UCSD-AML1 (cell line): ENCODE measurements around the gene CSNK1A1L.

Source experiments
- DNase-seq: peaks from one replicate; lab custom pipeline; 2025; ENCODE audit not compliant: unreplicated experiment; lab: John Stamatoyannopoulos, UW

Gene CSNK1A1L

DNA sequence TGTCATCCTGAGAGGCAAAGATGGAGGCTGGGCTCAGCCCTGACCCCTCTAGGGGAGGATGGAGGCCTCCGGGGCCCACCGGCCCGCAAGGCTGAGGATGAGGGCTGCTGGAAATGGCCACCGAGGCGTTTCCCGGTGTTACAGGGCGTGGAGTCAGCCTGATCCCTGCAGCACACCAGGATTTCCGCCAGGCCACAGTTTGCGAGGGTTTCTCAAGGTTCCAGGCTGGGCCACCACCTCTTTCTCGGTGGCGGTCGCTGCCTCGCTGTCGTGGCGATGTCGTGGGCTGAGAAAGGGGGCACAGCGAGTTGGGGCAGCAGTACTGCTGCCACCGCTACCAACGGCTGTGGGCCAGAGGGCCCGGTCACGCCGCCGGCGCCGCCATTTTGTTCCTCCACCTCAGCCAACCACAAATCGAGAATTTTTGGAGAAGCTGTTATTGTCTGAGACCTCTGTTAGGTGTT lies at the start of gene CSNK1A1L:
TSS of gene CSNK1A1L (minus strand) at position 414 of the 464 bp plus-strand sequence. CDS start at position 6, 408 bp downstream.
- DNase-seq = no peak

DNA sequence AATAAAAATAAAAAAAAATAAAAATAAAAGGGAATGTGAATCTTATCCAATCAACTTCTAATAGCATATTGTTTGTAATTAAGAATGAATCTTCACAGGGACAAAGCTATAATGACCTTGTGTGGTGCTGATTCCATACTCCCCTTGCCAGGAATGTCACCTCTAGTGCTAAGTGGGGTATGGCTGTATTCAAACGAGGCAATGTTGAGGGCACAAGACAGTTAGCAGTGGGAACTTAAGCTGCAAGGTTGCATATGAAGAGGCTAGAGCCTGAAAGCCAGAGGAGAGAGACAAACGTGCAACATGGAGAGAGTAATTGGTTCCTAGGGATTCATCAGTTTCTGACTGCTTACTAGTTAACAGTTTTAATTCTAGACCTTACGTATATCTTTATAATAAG lies 43.9 kb upstream of the CSNK1A1L start:
- DNase-seq = no peak

DNA sequence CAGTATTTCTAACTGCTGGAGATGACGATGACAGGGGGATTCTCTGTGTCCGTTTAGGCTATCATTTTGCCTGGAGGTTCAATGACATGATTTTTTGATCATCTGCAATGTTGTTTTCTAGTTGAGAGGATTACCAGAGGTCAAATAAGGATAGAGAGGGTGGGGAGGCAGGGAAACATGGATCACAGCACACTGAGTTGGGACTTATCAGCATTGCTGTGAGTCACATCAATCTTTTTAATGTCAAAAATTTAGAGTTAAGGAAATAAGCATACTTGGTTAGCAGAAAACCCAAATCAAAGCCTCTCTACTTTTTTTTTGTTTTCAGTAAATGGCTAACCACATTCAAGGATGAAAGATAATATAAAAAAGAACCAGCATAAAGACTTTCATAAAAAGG lies 43.0 kb upstream of the CSNK1A1L start:
- DNase-seq = no peak

DNA sequence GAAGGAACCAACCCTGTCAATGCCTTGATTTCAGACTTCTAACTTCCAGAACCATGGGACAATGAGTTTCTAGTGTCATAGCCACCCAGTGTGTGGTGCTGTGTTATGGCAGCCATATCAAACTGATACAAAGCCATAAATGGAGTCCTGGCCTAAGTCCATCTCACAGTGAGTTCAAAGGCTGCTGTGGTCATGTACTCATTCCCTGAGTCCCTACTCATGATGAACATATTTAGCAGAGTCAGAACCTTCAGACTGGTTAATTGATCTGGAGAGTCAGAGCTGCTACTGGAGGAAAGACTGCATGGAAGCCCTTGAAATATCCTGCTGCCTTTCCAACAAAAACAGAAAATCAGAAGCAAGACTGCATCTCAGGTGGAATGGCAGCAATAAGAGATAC lies 39.2 kb upstream of the CSNK1A1L start:
- no peak for DNase-seq

- DNase-seq = no peak
Measured at GRCh38 chr13:37143911-37144310, 38.4 kb upstream of the CSNK1A1L start.

DNA sequence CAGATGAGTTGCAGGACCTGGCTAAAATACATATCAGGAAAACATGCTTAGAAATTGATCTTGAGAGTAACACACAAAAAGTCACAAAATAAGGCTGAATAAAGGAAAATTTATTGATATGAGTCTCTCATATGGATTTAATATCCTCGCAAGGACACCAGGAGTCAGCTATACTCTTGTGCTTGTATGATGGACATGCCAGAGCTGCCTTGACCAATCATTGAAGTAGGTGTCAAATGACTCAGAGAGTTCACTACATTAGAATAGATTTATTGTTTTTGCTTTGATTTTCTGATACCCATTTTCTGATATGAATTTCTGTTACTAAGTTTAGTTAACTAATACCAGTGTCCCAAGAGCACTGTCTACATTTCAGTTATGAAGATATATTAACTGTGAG lies 37.4 kb upstream of the CSNK1A1L start:
- no peak for DNase-seq

DNA sequence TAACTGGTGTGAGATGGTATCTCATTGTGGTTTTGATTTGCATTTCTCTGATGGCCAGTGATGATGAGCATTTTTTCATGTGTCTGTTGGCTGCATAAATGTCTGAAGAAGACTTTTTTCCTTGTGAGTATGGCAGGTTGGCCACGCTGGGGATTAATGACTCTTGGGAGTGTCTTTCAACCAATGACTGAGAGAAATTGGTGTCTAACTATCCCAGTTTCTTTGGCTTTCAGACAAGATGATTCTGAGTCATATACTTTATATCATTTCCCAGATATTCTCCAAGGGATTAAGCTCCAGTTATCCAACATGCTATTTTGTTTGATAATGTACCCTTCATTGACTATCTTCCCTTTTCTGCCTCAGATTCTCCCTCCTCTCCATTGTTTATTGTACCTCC lies 35.5 kb upstream of the CSNK1A1L start:
- no peak for DNase-seq

DNA sequence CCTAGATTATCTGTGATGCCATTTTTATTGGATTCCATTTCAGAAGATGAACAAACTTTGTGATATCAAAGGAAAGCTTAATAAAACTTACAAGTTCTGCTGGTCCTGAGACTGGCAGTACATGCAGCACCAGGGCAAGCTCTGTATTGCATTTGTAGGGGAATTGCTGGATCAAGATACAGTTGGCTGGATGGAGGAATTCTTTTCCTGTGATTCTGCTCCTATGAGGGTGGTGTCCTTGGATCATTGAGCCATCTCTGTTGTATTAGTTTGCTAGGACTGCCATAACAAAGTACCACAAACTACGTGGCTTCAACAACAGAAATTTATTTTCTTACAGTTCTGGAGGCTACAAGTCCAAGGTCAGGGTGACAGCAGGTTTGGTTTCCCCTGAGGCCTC lies 33.9 kb upstream of the CSNK1A1L start:
- DNase-seq = no peak

DNA sequence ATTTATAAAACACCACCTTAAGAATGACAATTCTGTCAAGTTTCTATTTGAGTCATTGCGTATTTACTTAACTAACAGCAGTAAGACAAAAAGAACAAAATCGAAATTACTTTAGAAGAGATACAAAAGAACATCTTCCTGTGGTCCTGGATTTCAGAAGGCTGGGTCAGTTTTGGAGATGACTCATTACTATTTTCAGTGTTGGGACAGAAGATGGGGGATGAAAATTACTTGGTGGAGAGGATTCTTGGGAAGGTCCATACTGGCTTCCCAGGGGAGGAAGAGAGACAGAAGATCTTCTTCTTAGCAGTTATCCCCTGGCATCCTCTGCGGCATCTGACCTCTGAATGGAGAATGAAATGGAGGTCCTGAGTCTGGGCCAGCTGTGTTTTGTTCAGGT lies 33.5 kb upstream of the CSNK1A1L start:
- DNase-seq = no peak

- DNase-seq = no peak
Measured at GRCh38 chr13:37138169-37138568, 32.7 kb upstream of the CSNK1A1L start.

- no peak for DNase-seq
Measured at GRCh38 chr13:37136633-37137032, 31.2 kb upstream of the CSNK1A1L start.

DNA sequence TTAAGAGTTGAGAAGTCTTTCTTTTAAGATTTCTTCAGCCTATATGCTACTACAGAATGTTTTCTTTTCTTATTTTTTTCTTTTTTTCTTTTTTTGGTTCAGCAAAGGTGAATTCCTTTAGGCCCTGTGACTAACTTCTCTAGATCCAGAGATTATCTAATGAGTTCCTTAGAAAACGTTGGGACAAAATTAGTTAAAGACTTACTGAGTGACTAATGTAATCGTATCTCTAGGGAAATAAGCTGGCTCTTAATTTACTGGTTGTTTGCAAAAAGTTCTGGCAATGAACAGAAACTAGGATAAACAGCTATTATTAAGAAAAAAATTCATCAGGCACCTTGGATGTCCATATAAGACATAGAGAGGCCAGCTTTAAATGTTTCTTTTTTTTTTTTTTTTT lies 30.7 kb upstream of the CSNK1A1L start:
- DNase-seq = no peak

GRCh38 chr13:37134411-37135041 lies 29.1 kb upstream of the CSNK1A1L start:
- no peak for DNase-seq

- DNase-seq = no peak
Measured at GRCh38 chr13:37132211-37132610, 26.7 kb upstream of the CSNK1A1L start.

GRCh38 chr13:37131092-37131491 lies 25.6 kb upstream of the CSNK1A1L start:
- no peak for DNase-seq

GRCh38 chr13:37129866-37130265 lies 24.4 kb upstream of the CSNK1A1L start:
- DNase-seq = no peak

DNA sequence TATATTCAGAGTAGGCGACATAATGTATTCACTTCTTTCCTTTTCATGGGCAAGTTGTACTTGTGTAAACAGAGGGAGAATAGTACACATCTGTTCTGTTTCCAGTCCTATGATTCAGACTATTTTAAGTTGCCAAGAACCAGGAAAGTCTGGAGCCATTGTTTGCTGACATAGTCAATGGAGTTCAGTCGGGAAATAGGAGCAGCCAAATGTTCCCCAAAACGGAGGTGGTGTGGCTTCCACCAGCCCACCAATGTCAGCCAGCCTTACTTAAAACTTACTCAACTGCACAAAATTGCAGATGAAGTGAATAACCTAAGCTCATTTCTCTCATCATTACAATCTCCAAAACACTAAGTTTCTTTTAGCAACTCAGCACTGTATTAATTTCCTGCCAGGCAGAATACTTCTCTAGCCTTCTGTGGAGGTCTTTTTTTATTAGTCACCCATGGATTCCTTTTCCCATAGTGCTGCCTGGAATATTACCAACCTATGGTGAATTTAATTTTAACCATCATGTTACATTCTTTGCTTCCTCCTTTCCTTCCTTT lies 22.3 kb upstream of the CSNK1A1L start:
- DNase-seq = no peak

DNA sequence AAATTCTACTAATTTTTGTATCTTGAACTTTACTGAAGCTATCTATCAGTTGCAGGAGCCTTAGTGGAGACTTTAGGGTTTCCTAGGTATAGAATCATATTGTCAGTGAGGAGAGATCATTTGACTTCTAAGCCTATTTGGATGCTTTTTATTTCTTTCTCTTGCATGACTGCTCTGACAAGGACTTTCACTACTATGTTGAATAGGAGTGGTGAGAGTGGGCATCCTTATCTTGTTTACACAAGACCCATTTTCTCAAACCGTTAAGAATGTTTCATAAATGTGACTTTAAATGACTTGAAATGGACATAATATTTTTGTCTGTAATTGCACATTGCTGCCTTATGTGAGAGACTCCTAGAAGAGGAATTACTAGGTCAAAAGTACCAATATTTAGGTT lies 17.9 kb upstream of the CSNK1A1L start:
- DNase-seq = no peak

- DNase-seq = no peak
Measured at GRCh38 chr13:37118016-37118415, 12.6 kb upstream of the CSNK1A1L start.

DNA sequence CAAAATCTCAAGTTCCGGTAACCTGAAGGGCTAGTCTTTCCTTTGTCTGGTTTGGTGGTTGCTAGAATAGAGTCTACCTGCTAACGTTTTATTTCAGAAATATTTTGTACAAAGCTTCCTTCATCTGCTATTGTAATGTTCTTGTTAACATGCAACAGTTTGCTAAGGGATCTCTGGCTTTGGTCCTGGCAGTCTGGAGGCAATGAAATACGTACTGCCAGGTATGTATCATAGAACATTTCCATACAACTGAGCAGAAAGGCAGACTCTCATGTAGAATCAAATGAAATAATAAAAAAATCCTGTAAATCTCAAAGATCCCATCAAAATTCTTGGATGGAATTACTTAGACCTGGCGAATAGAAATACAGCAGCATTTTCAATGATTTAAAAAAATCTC lies 8.8 kb upstream of the CSNK1A1L start:
- no peak for DNase-seq

- DNase-seq = no peak
Measured at GRCh38 chr13:37113534-37113933, 8.1 kb upstream of the CSNK1A1L start.

- no peak for DNase-seq
Measured at GRCh38 chr13:37109051-37109678, 3.7 kb upstream of the CSNK1A1L start.

GRCh38 chr13:37107868-37108267 lies 2.4 kb upstream of the CSNK1A1L start:
- no peak for DNase-seq
